HG03095 (cell line): ENCODE results near the gene ZNF521.

Experiments used
- ATAC-seq: cut with Tn5 transposase; IDR thresholded peaks from one replicate; pipeline ENCODE4 v1.9.1; 2021; ENCODE audit warnings: moderate library complexity; ENCODE audit not compliant: unreplicated experiment

ZNF521 gene

GRCh38 chr18:25229920-25230319, 122.0 kb downstream of the ZNF521 start:
- ATAC-seq, result no peak

- no peak for ATAC-seq
Observed at GRCh38 chr18:25229081-25229480, 122.9 kb downstream of the ZNF521 start.

DNA sequence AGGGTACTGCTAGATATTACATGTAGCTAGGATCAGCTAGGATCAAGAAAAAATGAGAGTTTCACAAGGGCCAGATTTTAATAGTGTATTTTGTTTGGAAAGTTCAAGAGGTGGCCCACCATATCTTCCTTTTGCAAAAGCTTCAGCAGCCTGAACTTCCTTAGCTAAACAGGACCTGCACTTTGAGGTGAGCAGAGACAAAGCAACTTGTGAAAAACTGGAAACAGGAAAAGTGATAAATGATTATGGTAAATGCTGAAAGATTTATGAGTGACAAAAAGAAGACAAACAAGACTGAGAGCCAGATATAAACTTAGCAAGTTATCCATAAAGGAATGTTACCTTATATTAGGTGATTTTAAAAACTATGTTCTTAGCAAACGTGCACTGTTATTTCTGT, 123.6 kb downstream of the ZNF521 start:
- no peak for ATAC-seq

- no peak for ATAC-seq
Observed at GRCh38 chr18:25225151-25225550, 126.8 kb downstream of the ZNF521 start.

GRCh38 chr18:25223899-25224886, 127.8 kb downstream of the ZNF521 start:
- no peak for ATAC-seq

DNA sequence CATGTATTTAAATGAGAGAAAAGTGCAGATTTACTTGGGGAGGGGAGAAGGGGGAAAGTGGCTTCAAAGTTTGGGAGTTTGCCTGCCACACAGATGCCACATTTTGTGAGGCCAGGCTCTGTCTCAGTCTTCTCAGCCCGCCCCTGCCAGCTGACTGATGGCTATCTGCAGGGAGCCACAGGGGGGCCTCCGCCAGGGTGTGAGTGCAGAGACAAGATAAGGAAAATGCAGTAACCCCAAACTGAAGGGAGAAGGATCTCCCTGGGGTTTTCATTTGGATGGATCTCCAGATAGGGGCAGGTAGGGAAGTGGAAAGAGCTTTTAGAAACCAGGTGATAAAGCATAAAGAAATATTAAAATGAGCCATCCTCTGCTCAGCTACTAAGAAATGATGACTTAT, 128.8 kb downstream of the ZNF521 start:
- ATAC-seq, result no peak

DNA sequence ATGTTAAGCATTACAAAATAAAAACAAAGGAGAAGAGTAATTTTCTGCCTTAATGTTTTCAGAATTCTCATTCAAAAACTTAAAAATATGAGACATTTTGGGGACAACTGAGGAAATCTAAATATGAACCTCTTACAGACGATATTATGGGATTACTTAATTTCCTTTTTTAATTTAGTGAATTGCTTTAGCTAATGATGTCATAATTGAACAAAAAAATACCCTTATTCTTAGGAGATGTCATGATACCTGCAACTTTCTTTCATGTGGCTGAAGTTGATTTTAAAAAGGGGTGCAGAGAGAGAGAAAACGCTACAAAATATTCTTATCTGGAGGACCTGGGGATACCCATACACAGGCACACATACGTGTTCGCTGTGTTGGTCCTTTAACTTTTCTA, 129.3 kb downstream of the ZNF521 start:
- no peak for ATAC-seq

DNA sequence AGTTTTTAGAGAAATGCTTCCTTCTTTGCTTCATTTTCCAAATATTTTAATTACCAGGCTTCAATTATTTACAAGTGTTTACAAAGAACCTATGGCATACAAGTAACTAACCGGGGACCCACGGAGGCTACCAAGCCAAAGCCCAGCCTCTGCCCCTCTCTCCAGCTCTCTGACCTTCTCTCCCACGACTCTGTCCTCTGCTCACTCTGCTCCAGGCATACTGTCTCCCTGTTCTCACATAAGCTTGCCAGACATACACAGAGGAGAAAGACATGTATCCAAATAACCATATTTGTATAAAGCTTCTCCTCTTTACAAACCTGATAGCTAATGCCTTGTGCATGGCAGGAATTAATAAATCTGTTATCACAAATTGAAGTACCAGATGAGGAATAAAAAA, 141.3 kb downstream of the ZNF521 start:
- no peak for ATAC-seq

- ATAC-seq, result no peak
Observed at GRCh38 chr18:25192065-25192464, 159.9 kb downstream of the ZNF521 start.

DNA sequence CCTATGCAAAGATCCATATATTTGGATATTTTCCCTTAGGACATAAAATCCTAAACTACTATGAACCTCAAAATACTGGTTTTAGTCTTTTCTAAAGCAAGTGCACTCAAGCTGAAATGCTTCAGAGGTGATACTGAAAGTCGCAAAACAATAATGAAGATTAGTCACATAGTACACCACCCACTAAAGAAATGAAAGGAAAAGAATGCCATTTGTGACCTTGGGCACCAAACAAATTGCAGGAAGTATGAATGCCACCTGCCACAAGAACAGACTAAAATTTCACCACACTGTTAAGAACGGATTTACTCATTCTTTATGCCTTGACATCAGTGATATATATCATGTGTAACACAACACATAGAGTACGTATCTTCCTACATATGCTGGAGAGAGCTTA, 161.5 kb downstream of the ZNF521 start:
- no peak for ATAC-seq

- no peak for ATAC-seq
Observed at GRCh38 chr18:25189391-25190185, 162.4 kb downstream of the ZNF521 start.

DNA sequence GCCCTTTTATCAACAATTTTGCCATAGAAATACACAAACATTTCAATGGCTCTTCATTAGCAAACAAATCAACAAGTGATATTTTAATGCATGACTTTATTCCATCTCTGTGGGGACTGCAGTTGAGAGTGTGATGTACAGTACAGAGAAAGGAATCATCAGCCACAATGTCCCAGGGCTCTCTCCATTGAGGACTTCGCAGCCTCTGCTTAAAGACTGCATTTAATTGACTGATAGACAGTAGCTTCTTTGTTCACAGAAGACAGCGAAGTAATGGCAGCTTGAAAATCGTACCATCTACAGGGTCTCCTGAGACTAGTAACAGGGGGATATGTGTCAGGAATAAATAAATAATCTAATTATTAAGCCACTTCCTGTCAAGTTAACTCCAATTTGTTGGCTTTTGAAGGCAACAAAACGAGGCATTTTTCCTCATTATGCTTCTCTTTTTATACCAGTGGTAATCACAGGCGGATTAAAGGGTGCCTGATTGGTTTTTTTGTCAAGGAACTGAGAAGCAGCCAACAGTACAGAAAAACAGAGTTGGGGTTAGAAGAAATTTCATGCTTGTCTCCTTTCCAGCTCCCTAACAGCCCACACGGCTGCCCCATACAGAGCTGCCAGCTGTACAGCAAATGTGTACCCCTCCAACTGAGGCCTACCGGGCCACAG, 164.3 kb downstream of the ZNF521 start:
- ATAC-seq, result no peak

DNA sequence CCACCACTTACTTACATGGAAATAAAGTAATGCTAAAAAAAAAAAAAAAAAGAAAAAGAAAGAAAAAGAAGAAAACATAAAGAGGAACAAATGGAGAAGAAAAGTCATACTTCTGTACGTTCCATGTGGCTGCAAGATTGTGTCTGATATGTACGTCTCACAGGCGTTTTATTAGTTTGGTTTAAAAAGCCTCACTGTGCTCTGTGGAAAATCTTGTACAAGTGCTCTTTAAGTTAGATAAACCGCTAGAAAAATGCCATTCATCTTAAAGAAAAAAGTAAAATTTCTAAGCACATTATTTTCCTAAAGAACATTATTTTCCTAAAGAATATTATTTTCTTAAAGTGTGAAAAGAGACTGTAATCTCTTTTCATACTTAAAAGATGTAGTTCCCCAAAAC, 165.1 kb downstream of the ZNF521 start:
- no peak for ATAC-seq

DNA sequence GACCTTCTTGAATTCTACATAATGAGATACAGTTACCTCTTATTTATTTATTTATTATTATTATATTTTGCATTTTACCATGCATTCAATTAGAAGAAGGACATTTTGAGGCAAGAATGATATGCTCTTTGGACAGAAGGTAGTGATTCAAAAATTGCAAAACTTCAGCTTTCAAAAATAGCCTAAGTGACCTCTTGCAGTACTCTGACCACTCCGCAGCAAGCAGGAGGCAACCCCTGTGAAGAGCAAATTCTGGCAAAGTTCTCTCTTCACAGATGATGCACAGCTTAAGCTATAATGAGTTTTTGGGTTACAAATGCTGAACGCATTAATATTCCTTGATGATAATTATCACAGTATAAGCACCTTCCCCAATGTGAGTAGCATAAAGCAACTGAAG, 170.0 kb downstream of the ZNF521 start:
- ATAC-seq, result no peak

DNA sequence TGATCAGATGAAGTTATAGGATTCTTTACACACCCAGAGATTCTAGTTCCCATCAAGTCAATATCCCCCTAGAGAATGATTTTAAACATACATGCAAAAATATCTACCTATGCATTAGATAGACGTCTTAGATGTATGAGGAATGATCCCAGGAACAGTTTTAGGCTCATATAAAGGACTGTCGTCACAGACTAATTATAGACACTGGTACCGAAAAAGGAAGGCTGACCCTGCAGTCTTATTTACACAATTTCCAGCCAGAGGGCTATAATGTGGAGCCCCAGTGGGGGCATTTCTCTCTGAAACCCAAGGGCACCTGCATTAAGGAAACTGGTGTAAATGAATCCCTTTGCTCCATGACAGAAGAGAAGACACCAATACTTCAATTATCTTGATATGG, 170.4 kb downstream of the ZNF521 start:
- ATAC-seq, result no peak

- no peak for ATAC-seq
Observed at GRCh38 chr18:25180973-25181548, 170.9 kb downstream of the ZNF521 start.

DNA sequence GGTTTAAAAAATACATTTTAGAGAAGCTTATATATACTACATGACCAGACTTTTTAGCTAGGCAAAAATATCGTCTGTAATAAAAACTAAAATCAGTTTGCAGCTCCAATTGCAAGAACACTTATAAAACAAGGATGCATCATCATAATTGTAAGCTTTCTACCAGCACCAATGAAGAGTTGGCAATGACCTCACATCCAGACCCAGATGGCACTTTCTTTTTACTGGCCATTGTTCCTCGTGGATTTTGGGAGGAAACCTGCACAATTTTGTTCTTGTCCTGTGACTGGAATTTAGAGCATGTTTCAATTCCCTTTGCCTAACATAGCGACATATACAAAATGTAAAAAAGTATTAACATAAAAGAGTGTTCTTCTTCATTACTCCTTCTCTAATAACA, 174.3 kb downstream of the ZNF521 start:
- ATAC-seq, result no peak

GRCh38 chr18:25176518-25177042, 175.4 kb downstream of the ZNF521 start:
- ATAC-seq, result no peak

GRCh38 chr18:25175558-25176517, 176.1 kb downstream of the ZNF521 start:
- no peak for ATAC-seq

DNA sequence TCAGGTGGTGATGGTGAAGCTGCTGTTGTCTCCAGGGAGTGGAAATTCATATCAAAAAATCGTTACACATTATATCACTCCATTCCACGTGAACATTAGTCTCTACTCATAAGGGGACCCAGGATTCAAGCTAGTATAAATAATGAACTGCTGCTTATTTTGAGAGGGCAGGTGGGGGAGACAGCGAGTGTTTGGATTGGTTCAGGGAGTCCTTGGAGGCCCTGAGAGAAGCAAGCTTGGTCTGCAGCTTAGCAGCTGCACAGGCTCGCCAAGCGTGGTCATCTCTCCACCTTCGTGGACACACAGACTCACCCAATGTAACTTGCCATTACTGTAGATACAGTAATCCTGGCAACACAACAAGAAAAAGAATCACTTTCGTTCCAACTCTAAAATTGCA, 177.6 kb downstream of the ZNF521 start:
- ATAC-seq, result no peak
